IMR-90 (cell line): ENCODE data around the gene CDKL1. TPM values are rescaled to one million over a fixed set of nuclear protein-coding genes. Genes with fewer than 3 reads are reported as not detected.

Experiments used
- ATAC-seq: fragments of 200-7000 bp; cut with Tn5 transposase; 2 replicates; pipeline ENCODE4 v1.9.1; 2020; ENCODE audit warnings: low read depth, mild to moderate bottlenecking, moderate library complexity
- BruUV-seq: library from RNA; stranded (reverse); fragments of 400-500 nt; replicated peaks from 2 replicates; lab custom pipeline; 2021; lab: Mats Ljungman, UMichigan
- CTCF ChIA-PET: fragments of 300-600 bp; formaldehyde crosslinking; extraction: SDS; loops from one replicate; lab custom pipeline; 2021; ENCODE audit warnings: antibody characterized with exemption; lab: Yijun Ruan, JAX
- POLR2A ChIA-PET: fragments of 300-600 bp; sonication (Branson Sonifier 250); formaldehyde crosslinking; loops from one replicate; lab custom pipeline; 2022; ENCODE audit warnings: antibody characterized with exemption; ENCODE audit not compliant: unreplicated experiment; lab: Charles Lee
- DNase-seq: peaks from one replicate; pipeline ENCODE4 v3.0.0; 2013
- H2AFZ ChIP-seq: replicated peaks from 2 replicates; pipeline ENCODE3; 2013; ENCODE audit warnings: low read length, mild to moderate bottlenecking; ENCODE audit not compliant: poor library complexity
- H2AK5ac ChIP-seq: 2 replicates; pipeline ENCODE4 v1.6.1; 2013; ENCODE audit warnings: low read depth, low read length, inconsistent platforms
- H2AK9ac ChIP-seq: replicated peaks from 2 replicates; pipeline ENCODE3; 2013; ENCODE audit warnings: mild to moderate bottlenecking, low read depth, low read length, moderate library complexity; ENCODE audit not compliant: poor library complexity
- H2BK120ac ChIP-seq: 2 replicates; pipeline ENCODE4 v1.6.1; 2013; ENCODE audit warnings: low read depth, low read length, inconsistent platforms
- H2BK15ac ChIP-seq: 3 replicates; pipeline ENCODE4 v1.6.1; 2013; ENCODE audit warnings: low read depth, low read length, inconsistent platforms
- H2BK20ac ChIP-seq: 2 replicates; pipeline ENCODE4 v1.6.1; 2013; ENCODE audit warnings: low read depth, mild to moderate bottlenecking, inconsistent platforms, low read length, moderate library complexity
- H2BK5ac ChIP-seq: 2 replicates; pipeline ENCODE4 v1.6.1; 2013; ENCODE audit warnings: mild to moderate bottlenecking, low read depth, low read length, inconsistent platforms; ENCODE audit not compliant: poor library complexity, severe bottlenecking
- H3K14ac ChIP-seq: replicated peaks from 2 replicates; pipeline ENCODE4 v1.6.1; 2013; ENCODE audit warnings: low read depth, low read length, inconsistent platforms
- H3K18ac ChIP-seq: 2 replicates; pipeline ENCODE4 v1.6.1; 2013; ENCODE audit warnings: low read depth, low read length, control low read depth
- H3K23ac ChIP-seq: 2 replicates; pipeline ENCODE4 v1.6.1; 2013; ENCODE audit warnings: low read depth, low read length, inconsistent platforms
- H3K27ac ChIP-seq: 2 replicates; pipeline ENCODE4 v1.5.1; 2013; ENCODE audit warnings: mild to moderate bottlenecking, control low read depth, low read length; ENCODE audit not compliant: insufficient read depth
- H3K27me3 ChIP-seq: 2 replicates; pipeline ENCODE4 v1.6.1; 2013; ENCODE audit warnings: low read length; ENCODE audit not compliant: control insufficient read depth, insufficient read depth
- H3K36me3 ChIP-seq: 2 replicates; pipeline ENCODE4 v1.6.1; 2013; ENCODE audit warnings: low read length, mixed read lengths; ENCODE audit not compliant: control insufficient read depth, insufficient read depth
- H3K4ac ChIP-seq: 2 replicates; pipeline ENCODE4 v1.6.1; 2013; ENCODE audit warnings: low read depth, low read length, inconsistent platforms
- H3K4me1 ChIP-seq: 2 replicates; pipeline ENCODE4 v1.6.1; 2013; ENCODE audit warnings: low read length, mixed read lengths; ENCODE audit not compliant: control insufficient read depth, insufficient read depth
- H3K4me2 ChIP-seq: 2 replicates; pipeline ENCODE4 v1.6.1; 2013; ENCODE audit warnings: low read depth, mild to moderate bottlenecking, control low read depth, low read length, moderate library complexity
- H3K4me3 ChIP-seq: 2 replicates; pipeline ENCODE4 v1.5.1; 2013; ENCODE audit warnings: low read depth, mild to moderate bottlenecking, control low read depth, low read length, moderate library complexity; ENCODE audit not compliant: insufficient read depth
- H3K56ac ChIP-seq: 2 replicates; pipeline ENCODE4 v1.6.1; 2013; ENCODE audit warnings: low read length, inconsistent platforms; ENCODE audit not compliant: insufficient read depth; ENCODE audit errors: extremely low read depth
- H3K79me1 ChIP-seq, 2 experiments: 2 replicates each; pipeline ENCODE4 v1.6.1; 2013; ENCODE audit warnings: low read length in 2 of 2, inconsistent platforms in 1 of 2, low read depth in 1 of 2
- H3K9ac ChIP-seq: 2 replicates; pipeline ENCODE4 v1.6.1; 2013; ENCODE audit warnings: low read depth, low read length, control low read depth
- H3K9me1 ChIP-seq: 2 replicates; pipeline ENCODE4 v1.6.1; 2013; ENCODE audit warnings: low read length, inconsistent platforms; ENCODE audit not compliant: insufficient read depth
- H3K9me3 ChIP-seq: 2 replicates; pipeline ENCODE4 v1.6.1; 2013; ENCODE audit warnings: low read length; ENCODE audit not compliant: control insufficient read depth, insufficient read depth
- H4K20me1 ChIP-seq: 2 replicates; pipeline ENCODE4 v1.6.1; 2013; ENCODE audit warnings: low read length, inconsistent platforms; ENCODE audit not compliant: insufficient read depth
- H4K5ac ChIP-seq: 2 replicates; pipeline ENCODE4 v1.6.1; 2013; ENCODE audit warnings: mild to moderate bottlenecking, low read depth, low read length, control low read depth
- H4K8ac ChIP-seq, 2 experiments: 2 replicates each; pipeline ENCODE4 v1.6.1; 2013; ENCODE audit warnings: low read depth in 2 of 2, low read length in 2 of 2, control low read depth in 1 of 2, inconsistent platforms in 1 of 2
- H4K91ac ChIP-seq: 2 replicates; pipeline ENCODE4 v1.6.1; 2013; ENCODE audit warnings: low read depth, low read length, inconsistent platforms; ENCODE audit not compliant: insufficient read depth
- BHLHE40 ChIP-seq: fragments of 150-350 bp; IDR thresholded peaks from 2 replicates; pipeline ENCODE4 v1.6.1; 2016; ENCODE audit warnings: mild to moderate bottlenecking, low read depth, low read length
- CTCF ChIP-seq: conservative IDR thresholded peaks from 2 replicates; pipeline ENCODE4 v1.5.1; 2012; ENCODE audit warnings: mild to moderate bottlenecking, low read depth, low read length, improper control_type of control experiment
- MAFK ChIP-seq: IDR thresholded peaks from 2 replicates; pipeline ENCODE4 v1.6.1; 2012; ENCODE audit warnings: low read depth, low read length, improper control_type of control experiment
- MAZ ChIP-seq: IDR thresholded peaks from 2 replicates; pipeline ENCODE4 v1.6.1; 2012; ENCODE audit warnings: low read depth, mild to moderate bottlenecking, low read length, improper control_type of control experiment, moderate library complexity, borderline replicate concordance
- MXI1 ChIP-seq: IDR thresholded peaks from 2 replicates; pipeline ENCODE4 v1.6.1; 2012; ENCODE audit warnings: low read depth, mild to moderate bottlenecking, low read length, moderate library complexity, borderline replicate concordance
- NFE2L2 ChIP-seq: fragments of 150-350 bp; IDR thresholded peaks from 2 replicates; pipeline ENCODE4 v1.6.1; 2016; ENCODE audit warnings: low read depth, mild to moderate bottlenecking, low read length
- POLR2A ChIP-seq: IDR thresholded peaks from 2 replicates; pipeline ENCODE4 v1.6.1; 2012; ENCODE audit warnings: mild to moderate bottlenecking, low read depth, low read length
- RAD21 ChIP-seq: IDR thresholded peaks from 2 replicates; pipeline ENCODE4 v1.6.1; 2012; ENCODE audit warnings: low read length, improper control_type of control experiment
- RFX5 ChIP-seq: IDR thresholded peaks from 2 replicates; pipeline ENCODE4 v1.8.0; 2012; ENCODE audit warnings: low read depth, mild to moderate bottlenecking, low read length, moderate library complexity
- USF2 ChIP-seq: fragments of 150-350 bp; IDR thresholded peaks from 2 replicates; pipeline ENCODE4 v1.6.1; 2017; ENCODE audit warnings: mild to moderate bottlenecking, antibody characterized with exemption, low read length, low read depth
- WGBS, 2 experiments: methylation state at CpG; one replicate each; pipeline versions ENCODE4 v1.1.5 to v1.1.7; 2013; ENCODE audit warnings: missing lambda C conversion rate in 2 of 2; ENCODE audit not compliant: insufficient read length in 1 of 2; ENCODE audit errors: extremely low coverage in 2 of 2; 5-methylcytosine and 5-hydroxymethylcytosine counted together
- dilution Hi-C: fragments of 300-500 bp; cut with HindIII; formaldehyde crosslinking; loops from one replicate; pipeline ENCODE4 v1.14.3; 2018; ENCODE audit warnings: low sequenced_read_pairs; ENCODE audit not compliant: unreplicated experiment
- in situ Hi-C: fragments of 300-500 bp; cut with MboI; formaldehyde crosslinking; loops from 3 replicates; pipeline ENCODE4 v1.14.3; 2019; ENCODE audit warnings: low sequenced_read_pairs, inconsistent platforms, mixed read lengths
- intact Hi-C: fragments of 100-400 bp; cut with micrococcal nuclease; formaldehyde crosslinking; loops from 2 replicates; pipeline ENCODE4 v1.10.0; 2022
- polyA plus RNA-seq, 3 experiments: library from polyadenylated mRNA; depleted of rRNA; stranded (reverse); fragments of >200 nt; gene quantifications; 2 replicates each; pipeline ENCODE4 v1.2.3, GENCODE V29; 2012; ENCODE audit warnings: low replicate concordance in 1 of 3
- total RNA-seq: library from RNA; depleted of rRNA; stranded (reverse); fragments of >200 nt; gene quantifications from 2 replicates; pipeline ENCODE4 v1.2.3, GENCODE V29; 2012

The CDKL1 gene
- total and polyA plus RNA-seq, 2 of the 4 experiments (the other 2 are of a cell fraction): 1.9 to 3.8 TPM

- Histone ChIP-seq H2BK20ac (no peak overlapping the region), H4K91ac (no peak overlapping the region), H3K56ac (no peak overlapping the region), H2BK5ac (no peak overlapping the region), H4K8ac (no peak overlapping the region), H3K23ac (no peak overlapping the region), H2BK120ac (no peak overlapping the region), H3K4me1 (peaks cover 5% of the 10 kb centered on the region), H4K5ac (no peak overlapping the region), H4K20me1 (no peaks in the 10 kb centered on the region), H2AK5ac (no peak overlapping the region), H2AFZ (no peak overlapping the region), H3K4me3 (no peak overlapping the region), H3K27ac (no peak overlapping the region), H3K9me1 (peaks cover 5% of the 10 kb centered on the region; the same call in 1 of the 2 replicates), H3K9me3 (no peaks in the 10 kb centered on the region), H3K18ac (no peak overlapping the region), H3K27me3 (no peaks in the 10 kb centered on the region), H2AK9ac (no peak overlapping the region), H2BK15ac (no peak overlapping the region), H3K4ac (no peak overlapping the region), H3K79me1 (no peaks in the 10 kb centered on the region), H3K4me2 (no peak overlapping the region), H3K9ac (no peak overlapping the region), H3K36me3 (0 out of 2 replicates have a peak, but pooled peaks cover 3% of the 10 kb centered on the region), H3K14ac (no peak overlapping the region)
- no CpG with 5 or more reads among the region's 5 CpGs for WGBS, 2 experiments
- DNase-seq (no peak), ATAC-seq (no peak)
- TF ChIP-seq MAFK (no peak), NFE2L2 (no peak), POLR2A (no peak), CTCF (no peak), BHLHE40 (no peak), MXI1 (no peak), RAD21 (no peak), USF2 (no peak), RFX5 (no peak), MAZ (no peak)
- ChIA-PET CTCF (interaction anchor here (1.0 kb wide), 1 partner anchor 35 kb away, joined by 4 read pairs; no protein-coding TSS in a partner anchor), POLR2A (no interaction called here)
- no TSS peak for BruUV-seq
- dilution Hi-C loops: no loop called here
- in situ Hi-C loops: no loop called here
- intact Hi-C loops: no loop called here
These were observed 37.0 kb downstream of the CDKL1 start for GRCh38 chr14:50359631-50360030.
